EH (cell line): ENCODE measurements around the gene RMI2.
"Not testable (repeated sequence)": the region's sequence is repeated elsewhere in the genome, so short reads cannot be mapped to it uniquely, and the experiment has no call there.

Experiments used
- DNase-seq: peaks from one replicate; pipeline ENCODE4 v3.0.0-alpha.2; 2015; ENCODE audit warnings: low read depth

Gene RMI2

GRCh38 chr16:11345040-11345862 lies at the start of gene RMI2:
TSS of gene RMI2 (plus strand) at chr16:11345459. CDS start at chr16:11345472, 13 bp downstream.
- peak; percentile 96 for DNase-seq

GRCh38 chr16:11295672-11296071 lies 49.6 kb upstream of the RMI2 start:
- no peak for DNase-seq

- no peak for DNase-seq
These were observed 48.9 kb upstream of the RMI2 start for GRCh38 chr16:11296351-11296705.

GRCh38 chr16:11296706-11297491 lies 48.4 kb upstream of the RMI2 start:
- no peak for DNase-seq

GRCh38 chr16:11297492-11298142 lies 47.6 kb upstream of the RMI2 start:
- DNase-seq, result peak; percentile 63

GRCh38 chr16:11298143-11298900 lies 46.9 kb upstream of the RMI2 start:
- DNase-seq, result no peak

GRCh38 chr16:11298950-11299547 lies 46.2 kb upstream of the RMI2 start:
- not testable (repeated sequence) for DNase-seq

GRCh38 chr16:11299865-11300559 lies 45.2 kb upstream of the RMI2 start:
- DNase-seq, result no peak

GRCh38 chr16:11300560-11300892 lies 44.7 kb upstream of the RMI2 start:
- DNase-seq, result no peak

GRCh38 chr16:11301645-11302501 lies 43.4 kb upstream of the RMI2 start:
- no peak for DNase-seq

GRCh38 chr16:11302977-11303376 lies 42.3 kb upstream of the RMI2 start:
- no peak for DNase-seq

GRCh38 chr16:11303405-11304138 lies 41.7 kb upstream of the RMI2 start:
- no peak for DNase-seq

GRCh38 chr16:11306381-11306780 lies 38.9 kb upstream of the RMI2 start:
- DNase-seq, result no peak

- DNase-seq, result no peak
These were observed 38.1 kb upstream of the RMI2 start for GRCh38 chr16:11306997-11307638.

GRCh38 chr16:11307639-11308492 lies 37.4 kb upstream of the RMI2 start:
- DNase-seq, result no peak

GRCh38 chr16:11308493-11309283 lies 36.6 kb upstream of the RMI2 start:
- DNase-seq, result no peak
